GM21576 (cell line): ENCODE data around the gene ABLIM2.

Source experiments
- ATAC-seq: cut with Tn5 transposase; IDR thresholded peaks from one replicate; pipeline ENCODE4 v1.9.1; 2021; ENCODE audit warnings: mild to moderate bottlenecking, moderate library complexity; ENCODE audit not compliant: unreplicated experiment

Gene ABLIM2

GRCh38 chr4:8009710-8010511, 148.7 kb downstream of the ABLIM2 start:
- no peak for ATAC-seq

- no peak for ATAC-seq
These were observed 149.5 kb downstream of the ABLIM2 start for GRCh38 chr4:8009097-8009496.

- no peak for ATAC-seq
These were observed 150.2 kb downstream of the ABLIM2 start for GRCh38 chr4:8008391-8008790.

GRCh38 chr4:8007581-8007980, 151.0 kb downstream of the ABLIM2 start:
- no peak for ATAC-seq

GRCh38 chr4:8006471-8006870, 152.1 kb downstream of the ABLIM2 start:
- no peak for ATAC-seq

- ATAC-seq: no peak
These were observed 152.8 kb downstream of the ABLIM2 start for GRCh38 chr4:8005814-8006215.

- no peak for ATAC-seq
These were observed 153.4 kb downstream of the ABLIM2 start for GRCh38 chr4:8005033-8005808.

GRCh38 chr4:8004066-8004465, 154.5 kb downstream of the ABLIM2 start:
- ATAC-seq: no peak

- ATAC-seq: no peak
These were observed 155.9 kb downstream of the ABLIM2 start for GRCh38 chr4:8002525-8003309.

GRCh38 chr4:8001564-8002355, 156.9 kb downstream of the ABLIM2 start:
- no peak for ATAC-seq

GRCh38 chr4:8000721-8001491, 157.7 kb downstream of the ABLIM2 start:
- no peak for ATAC-seq

- ATAC-seq: no peak
These were observed 158.4 kb downstream of the ABLIM2 start for GRCh38 chr4:8000247-8000646.

GRCh38 chr4:7999695-8000094, 158.9 kb downstream of the ABLIM2 start:
- ATAC-seq: no peak

GRCh38 chr4:7999279-7999678, 159.3 kb downstream of the ABLIM2 start:
- no peak for ATAC-seq

GRCh38 chr4:7998447-7998846, 160.2 kb downstream of the ABLIM2 start:
- no peak for ATAC-seq

- ATAC-seq: no peak
These were observed 162.7 kb downstream of the ABLIM2 start for GRCh38 chr4:7995866-7996265.

- ATAC-seq: no peak
These were observed 163.5 kb downstream of the ABLIM2 start for GRCh38 chr4:7995135-7995534.

GRCh38 chr4:7993671-7994070, 164.9 kb downstream of the ABLIM2 start:
- no peak for ATAC-seq

GRCh38 chr4:7992846-7993245, 165.8 kb downstream of the ABLIM2 start:
- no peak for ATAC-seq
